Stimulated activated naive CD8-positive, alpha-beta T cell treated with anti-CD3 and anti-CD28 coated beads, Interleukin-15, Interleukin-2, amounts not matched to agents 100 ng/mL and 50 ng/mL, for 24 hours (primary cell): Measurements from ENCODE around the gene CCS.
"Not testable (repeated sequence)": the region's sequence is repeated elsewhere in the genome, so short reads cannot be mapped to it uniquely, and the experiment has no call there.

Source experiments
- H3K27ac Mint-ChIP-seq: one replicate; pipeline ENCODE4 v1.8.0; 2021; ENCODE audit warnings: mild to moderate bottlenecking, mixed read lengths
- H3K27me3 Mint-ChIP-seq: one replicate; pipeline ENCODE4 v1.8.0; 2021; ENCODE audit warnings: mixed read lengths
- H3K36me3 Mint-ChIP-seq: one replicate; pipeline ENCODE4 v1.8.0; 2021; ENCODE audit warnings: low read depth, mixed read lengths
- H3K4me1 Mint-ChIP-seq: one replicate; pipeline ENCODE4 v1.8.0; 2021; ENCODE audit warnings: low read depth, mixed read lengths
- H3K4me3 Mint-ChIP-seq: one replicate; pipeline ENCODE4 v1.8.0; 2021; ENCODE audit warnings: mild to moderate bottlenecking, mixed read lengths
- H3K9me3 Mint-ChIP-seq: one replicate; pipeline ENCODE4 v1.8.0; 2021; ENCODE audit warnings: mixed read lengths

The CCS gene

GRCh38 chr11:66625041-66625751 lies 32.2 kb downstream of the CCS start:
- Mint-ChIP-seq H3K27me3 (no peaks in the 10 kb centered on the region), H3K4me1 (peaks cover 73% of the 10 kb centered on the region), H3K9me3 (no peaks in the 10 kb centered on the region), H3K4me3 (no peak overlapping the region), H3K36me3 (peaks cover 86% of the 10 kb centered on the region), H3K27ac (no peak overlapping the region)

GRCh38 chr11:66625752-66626149 lies 32.8 kb downstream of the CCS start:
- no peak overlapping the region for H3K27ac Mint-ChIP-seq
- H3K4me1 Mint-ChIP-seq = peaks cover 69% of the 10 kb centered on the region
- H3K36me3 Mint-ChIP-seq = peaks cover 83% of the 10 kb centered on the region

GRCh38 chr11:66626382-66626781 lies 33.4 kb downstream of the CCS start:
- peaks cover 78% of the 10 kb centered on the region for H3K36me3 Mint-ChIP-seq
- no peaks in the 10 kb centered on the region for H3K9me3 Mint-ChIP-seq
- H3K4me1 Mint-ChIP-seq = peaks cover 63% of the 10 kb centered on the region
- H3K27me3 Mint-ChIP-seq = no peaks in the 10 kb centered on the region
- H3K27ac Mint-ChIP-seq = no peak overlapping the region
- H3K4me3 Mint-ChIP-seq = no peak overlapping the region

More at GRCh38 chr11:66625752-66626149, 32.8 kb downstream of the CCS start:
- Mint-ChIP-seq H3K4me3 (no peak overlapping the region), H3K9me3 (no peaks in the 10 kb centered on the region), H3K27me3 (no peaks in the 10 kb centered on the region)

- no peak overlapping the region for H3K4me3 Mint-ChIP-seq
- peaks cover 75% of the 10 kb centered on the region for H3K36me3 Mint-ChIP-seq
- H3K4me1 Mint-ChIP-seq = peaks cover 61% of the 10 kb centered on the region
- no peak overlapping the region for H3K27ac Mint-ChIP-seq
- H3K9me3 Mint-ChIP-seq = no peaks in the 10 kb centered on the region
- H3K27me3 Mint-ChIP-seq = no peaks in the 10 kb centered on the region
These were observed 33.9 kb downstream of the CCS start for GRCh38 chr11:66626926-66627325.

GRCh38 chr11:66628061-66628603 lies 35.1 kb downstream of the CCS start:
- H3K36me3 Mint-ChIP-seq = peaks cover 73% of the 10 kb centered on the region
- peak overlapping the region; percentile 26 for H3K27ac Mint-ChIP-seq
- no peak overlapping the region for H3K4me3 Mint-ChIP-seq
- H3K9me3 Mint-ChIP-seq = no peaks in the 10 kb centered on the region
- H3K27me3 Mint-ChIP-seq = no peaks in the 10 kb centered on the region
- H3K4me1 Mint-ChIP-seq = peaks cover 53% of the 10 kb centered on the region

- Mint-ChIP-seq H3K4me1 (peaks cover 46% of the 10 kb centered on the region), H3K9me3 (no peaks in the 10 kb centered on the region), H3K27ac (no peak overlapping the region), H3K36me3 (peaks cover 69% of the 10 kb centered on the region), H3K27me3 (no peaks in the 10 kb centered on the region), H3K4me3 (no peak overlapping the region)
These were observed 36.4 kb downstream of the CCS start for GRCh38 chr11:66629356-66629755.

GRCh38 chr11:66631883-66632282 lies 38.9 kb downstream of the CCS start:
- H3K4me1 Mint-ChIP-seq = peaks cover 51% of the 10 kb centered on the region
- peak overlapping the region; percentile 52 for H3K27ac Mint-ChIP-seq

GRCh38 chr11:66632952-66633351 lies 40.0 kb downstream of the CCS start:
- H3K4me3 Mint-ChIP-seq = no peak overlapping the region
- H3K4me1 Mint-ChIP-seq = peaks cover 51% of the 10 kb centered on the region
- H3K36me3 Mint-ChIP-seq = peaks cover 69% of the 10 kb centered on the region
- H3K9me3 Mint-ChIP-seq = no peaks in the 10 kb centered on the region
- H3K27ac Mint-ChIP-seq = no peak overlapping the region
- H3K27me3 Mint-ChIP-seq = no peaks in the 10 kb centered on the region

More at GRCh38 chr11:66631883-66632282, 38.9 kb downstream of the CCS start:
- peaks cover 71% of the 10 kb centered on the region for H3K36me3 Mint-ChIP-seq
- H3K9me3 Mint-ChIP-seq = no peaks in the 10 kb centered on the region
- H3K4me3 Mint-ChIP-seq = no peak overlapping the region
- no peaks in the 10 kb centered on the region for H3K27me3 Mint-ChIP-seq

GRCh38 chr11:66636411-66636810 lies 43.4 kb downstream of the CCS start:
- Mint-ChIP-seq H3K36me3 (peaks cover 78% of the 10 kb centered on the region), H3K27ac (peak overlapping the region; percentile 97), H3K4me1 (peaks cover 56% of the 10 kb centered on the region), H3K9me3 (no peaks in the 10 kb centered on the region), H3K4me3 (no peak overlapping the region), H3K27me3 (no peaks in the 10 kb centered on the region)

GRCh38 chr11:66637557-66638176 lies 44.7 kb downstream of the CCS start:
- Mint-ChIP-seq H3K27me3 (no peaks in the 10 kb centered on the region), H3K27ac (peak overlapping the region; percentile 97), H3K4me1 (peaks cover 61% of the 10 kb centered on the region), H3K9me3 (no peaks in the 10 kb centered on the region), H3K36me3 (peaks cover 82% of the 10 kb centered on the region), H3K4me3 (peak overlapping the region; percentile 90)

GRCh38 chr11:66638177-66639065 lies 45.4 kb downstream of the CCS start, which contains the start of gene RBM4:
Gene RBM4, plus strand, starts transcription at chr11:66638703. Its CDS starts 1,009 bp downstream, at chr11:66639712.
- Mint-ChIP-seq H3K36me3 (peaks cover 83% of the 10 kb centered on the region), H3K9me3 (no peaks in the 10 kb centered on the region), H3K4me3 (peak within 1 kb of the TSS; percentile 90), H3K27me3 (no peaks in the 10 kb centered on the region), H3K27ac (peak within 1 kb of the TSS; percentile 97), H3K4me1 (peaks cover 69% of the 10 kb centered on the region)

- no peaks in the 10 kb centered on the region for H3K9me3 Mint-ChIP-seq
- H3K27ac Mint-ChIP-seq = peak overlapping the region; percentile 97
- peaks cover 88% of the 10 kb centered on the region for H3K36me3 Mint-ChIP-seq
These were observed 46.3 kb downstream of the CCS start for GRCh38 chr11:66639066-66639813.

GRCh38 chr11:66639814-66640340 lies 46.9 kb downstream of the CCS start:
- peaks cover 88% of the 10 kb centered on the region for H3K36me3 Mint-ChIP-seq
- peak overlapping the region; percentile 90 for H3K4me3 Mint-ChIP-seq
- H3K27me3 Mint-ChIP-seq, H3K9me3 Mint-ChIP-seq: not testable (repeated sequence)
- H3K27ac Mint-ChIP-seq = peak overlapping the region; percentile 97
- peaks cover 77% of the 10 kb centered on the region for H3K4me1 Mint-ChIP-seq

More at GRCh38 chr11:66639066-66639813, 46.3 kb downstream of the CCS start:
- Mint-ChIP-seq H3K4me3 (peak overlapping the region; percentile 90), H3K27me3 (no peaks in the 10 kb centered on the region), H3K4me1 (peaks cover 76% of the 10 kb centered on the region)

- peaks cover 96% of the 10 kb centered on the region for H3K36me3 Mint-ChIP-seq
- peaks cover 91% of the 10 kb centered on the region for H3K4me1 Mint-ChIP-seq
- H3K4me3 Mint-ChIP-seq = peak overlapping the region; percentile 90
- no peaks in the 10 kb centered on the region for H3K9me3 Mint-ChIP-seq
- H3K27me3 Mint-ChIP-seq = no peaks in the 10 kb centered on the region
- H3K27ac Mint-ChIP-seq = peak overlapping the region; percentile 87
These were observed 48.8 kb downstream of the CCS start for GRCh38 chr11:66641834-66642233.
